ENCODE measurements around the gene PTBP3.
"Not testable (repeated sequence)": the region's sequence is repeated elsewhere in the genome, so short reads cannot be mapped to it uniquely, and the experiment has no call there.

The PTBP3 gene

DNA sequence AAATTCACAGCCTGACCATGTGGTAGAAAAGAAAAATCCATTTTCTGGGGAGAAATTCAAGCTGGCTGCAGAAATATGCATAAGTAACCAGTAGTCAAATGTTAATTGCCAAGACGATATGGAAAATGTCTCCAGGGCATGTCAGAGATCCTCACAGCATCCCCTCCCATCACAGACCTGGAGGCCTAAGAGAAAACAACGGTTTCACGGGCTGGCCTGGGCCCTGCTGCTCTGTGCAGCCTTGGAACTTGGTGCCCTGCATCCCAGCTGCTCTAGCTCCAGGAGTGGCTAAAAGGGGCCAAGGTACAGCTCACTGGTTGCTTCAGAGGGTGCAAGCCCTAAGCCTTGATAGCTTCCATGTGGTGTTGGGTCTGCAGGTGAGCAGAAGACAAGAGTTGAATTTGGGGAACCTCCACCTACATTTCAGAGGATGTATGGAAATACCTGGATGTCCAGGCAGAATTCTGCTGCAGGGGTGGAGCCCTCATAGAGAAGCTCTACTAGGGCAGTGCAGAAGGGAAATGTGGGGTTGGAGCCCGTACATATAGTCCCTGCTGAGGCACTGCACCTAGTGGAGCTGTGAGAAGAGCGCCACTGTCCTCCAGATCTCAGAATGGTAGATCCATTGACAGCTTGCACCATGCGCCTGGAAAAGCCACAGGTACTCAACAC is 49.7 kb downstream of the PTBP3 start:
- TF ChIP-seq, protein P1, sequence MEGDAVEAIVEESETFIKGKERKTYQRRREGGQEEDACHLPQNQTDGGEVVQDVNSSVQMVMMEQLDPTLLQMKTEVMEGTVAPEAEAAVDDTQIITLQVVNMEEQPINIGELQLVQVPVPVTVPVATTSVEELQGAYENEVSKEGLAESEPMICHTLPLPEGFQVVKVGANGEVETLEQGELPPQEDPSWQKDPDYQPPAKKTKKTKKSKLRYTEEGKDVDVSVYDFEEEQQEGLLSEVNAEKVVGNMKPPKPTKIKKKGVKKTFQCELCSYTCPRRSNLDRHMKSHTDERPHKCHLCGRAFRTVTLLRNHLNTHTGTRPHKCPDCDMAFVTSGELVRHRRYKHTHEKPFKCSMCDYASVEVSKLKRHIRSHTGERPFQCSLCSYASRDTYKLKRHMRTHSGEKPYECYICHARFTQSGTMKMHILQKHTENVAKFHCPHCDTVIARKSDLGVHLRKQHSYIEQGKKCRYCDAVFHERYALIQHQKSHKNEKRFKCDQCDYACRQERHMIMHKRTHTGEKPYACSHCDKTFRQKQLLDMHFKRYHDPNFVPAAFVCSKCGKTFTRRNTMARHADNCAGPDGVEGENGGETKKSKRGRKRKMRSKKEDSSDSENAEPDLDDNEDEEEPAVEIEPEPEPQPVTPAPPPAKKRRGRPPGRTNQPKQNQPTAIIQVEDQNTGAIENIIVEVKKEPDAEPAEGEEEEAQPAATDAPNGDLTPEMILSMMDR (IDR thresholded peaks at IDR 0.05; ENCODE audit: control insufficient read depth, insufficient read depth, low read depth, low read length, missing control alignments) = no peak
- H3K4me3 ChIP-seq (ENCODE audit: control insufficient read depth, low read depth, low read length) = no peak overlapping the region
- DNase-seq (ENCODE audit: low read depth) = no peak

DNA sequence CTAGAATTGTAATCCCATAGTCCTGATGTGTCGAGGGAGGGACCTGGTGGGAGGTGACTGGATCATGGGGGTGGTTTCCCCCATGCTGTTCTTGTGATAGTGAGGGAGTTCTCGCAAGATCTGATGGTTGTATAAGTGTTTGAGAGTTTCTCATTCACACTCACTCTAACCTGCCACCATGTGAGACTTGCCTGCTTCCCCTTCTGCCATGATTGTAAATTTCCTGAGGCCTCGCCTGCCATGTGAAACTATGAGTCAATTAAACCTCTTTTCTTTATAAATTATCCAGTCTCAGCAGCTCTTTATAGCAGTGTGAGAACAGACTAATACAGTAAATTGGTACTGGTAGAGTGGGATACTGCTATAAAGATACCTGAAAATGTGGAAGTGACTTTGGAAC is 50.6 kb downstream of the PTBP3 start:
- DNase-seq (ENCODE audit: low read depth); H3K4me3 ChIP-seq (ENCODE audit: control insufficient read depth, low read depth, low read length): not testable (repeated sequence)

DNA sequence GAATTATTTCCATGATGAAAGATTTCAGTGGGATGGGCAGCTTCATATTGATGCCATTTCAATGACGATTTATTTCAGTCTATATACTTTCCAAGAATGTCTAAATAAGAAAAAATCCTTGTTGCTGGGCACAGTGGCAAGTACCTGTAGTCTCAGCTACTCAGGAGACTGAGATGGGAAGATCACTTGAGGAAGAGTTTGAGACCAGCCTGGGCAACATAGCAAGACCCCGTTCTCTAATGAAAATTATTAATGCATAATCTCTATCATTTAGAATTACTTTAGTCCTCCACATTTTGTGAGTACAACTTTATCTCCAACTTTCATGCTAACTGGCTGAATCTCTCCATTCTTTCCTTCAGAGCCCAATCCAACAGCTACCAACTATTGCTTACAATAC is 52.5 kb downstream of the PTBP3 start:
- no peak for DNase-seq (ENCODE audit: low read depth)
- H3K4me3 ChIP-seq (ENCODE audit: control insufficient read depth, low read depth, low read length) = no peak overlapping the region
- TF ChIP-seq, protein P1 (IDR thresholded peaks at IDR 0.05; ENCODE audit: control insufficient read depth, insufficient read depth, low read depth, low read length, missing control alignments) = no peak

DNA sequence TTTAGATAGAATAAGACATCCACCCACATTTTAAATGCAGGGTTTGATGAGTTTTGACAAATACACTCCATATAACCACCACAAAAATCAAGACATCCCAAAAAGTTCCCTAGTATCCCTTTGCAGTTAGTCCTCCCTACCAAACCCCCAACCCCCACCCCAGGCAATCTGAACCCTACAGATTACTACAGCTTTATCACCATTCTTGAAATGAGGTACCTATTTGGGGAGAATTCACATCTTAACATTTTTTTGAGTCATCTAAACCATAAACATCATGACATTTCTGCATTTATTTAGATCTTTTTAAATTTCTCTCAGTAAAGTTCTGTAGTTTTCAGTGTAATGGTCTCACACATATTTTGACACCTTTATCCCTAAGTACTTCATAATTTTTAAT is 53.9 kb downstream of the PTBP3 start:
- TF ChIP-seq, protein P1 (IDR thresholded peaks at IDR 0.05; ENCODE audit: control insufficient read depth, insufficient read depth, low read depth, low read length, missing control alignments) = no peak
- no peak overlapping the region for H3K4me3 ChIP-seq (ENCODE audit: control insufficient read depth, low read depth, low read length)
- DNase-seq (ENCODE audit: low read depth) = no peak

DNA sequence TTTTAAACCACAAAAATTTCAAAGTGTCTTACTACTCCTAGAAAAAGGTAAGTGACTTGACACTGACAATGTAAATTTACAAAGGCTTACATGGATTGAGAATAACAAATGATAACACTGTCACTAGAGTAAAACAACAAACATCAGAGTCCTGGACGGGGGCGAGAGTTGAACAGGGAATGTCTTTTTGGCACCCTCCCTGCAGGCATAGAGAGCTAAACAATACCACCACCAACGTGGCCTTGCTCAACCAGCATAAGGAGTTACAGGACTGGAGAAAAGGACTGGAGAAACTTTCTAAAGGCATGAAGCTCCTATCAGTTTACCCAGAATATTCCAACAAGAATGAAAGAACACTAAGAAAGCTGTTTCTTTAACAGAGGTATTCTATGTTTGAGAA is 55.3 kb downstream of the PTBP3 start:
- no peak for DNase-seq (ENCODE audit: low read depth)
- TF ChIP-seq, protein P1 (IDR thresholded peaks at IDR 0.05; ENCODE audit: control insufficient read depth, insufficient read depth, low read depth, low read length, missing control alignments) = no peak

DNA sequence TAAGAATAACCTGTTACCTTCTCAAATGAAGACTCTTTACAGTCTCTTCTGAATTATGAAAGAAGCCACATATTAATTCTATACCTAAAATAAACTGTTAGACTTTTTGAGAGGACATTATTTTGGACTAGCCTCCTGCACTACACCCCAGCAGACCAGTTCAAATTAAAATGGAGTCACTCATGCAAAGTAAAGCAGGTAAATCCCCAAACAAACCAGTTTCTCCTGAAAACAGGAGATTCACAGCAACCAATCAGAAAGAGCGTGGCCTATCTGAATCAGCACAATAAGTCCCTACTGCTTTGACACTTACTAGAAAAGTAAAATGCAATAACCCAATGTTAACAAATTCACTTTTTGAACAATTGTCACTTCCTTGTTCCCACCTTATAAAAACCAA is 58.8 kb downstream of the PTBP3 start:
- DNase-seq (ENCODE audit: low read depth) = no peak
- no peak overlapping the region for H3K4me3 ChIP-seq (ENCODE audit: control insufficient read depth, low read depth, low read length)
- TF ChIP-seq, protein P1 (IDR thresholded peaks at IDR 0.05; ENCODE audit: control insufficient read depth, insufficient read depth, low read depth, low read length, missing control alignments) = no peak

More for the DNA sequence above, 55.3 kb downstream of the PTBP3 start:
- H3K4me3 ChIP-seq (ENCODE audit: control insufficient read depth, low read depth, low read length) = no peak overlapping the region

DNA sequence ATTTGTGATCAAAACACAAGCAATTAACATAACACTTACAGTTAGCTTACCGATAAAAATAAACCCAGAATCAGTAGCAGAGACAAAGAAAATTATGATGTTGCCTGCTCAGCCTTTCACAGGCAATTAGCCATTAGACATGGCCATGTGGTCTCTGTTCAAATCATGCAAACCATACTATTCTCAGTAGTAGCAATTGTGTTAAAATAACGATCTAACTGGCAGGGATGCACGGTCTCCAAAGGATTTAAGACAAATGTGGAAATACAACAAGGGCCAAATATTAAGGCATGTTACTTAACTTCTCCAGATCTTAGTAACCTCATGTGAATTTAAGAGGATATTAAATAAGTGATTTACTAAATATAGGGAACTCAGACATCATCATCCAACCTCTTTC is 59.5 kb downstream of the PTBP3 start:
- H3K4me3 ChIP-seq (ENCODE audit: control insufficient read depth, low read depth, low read length) = no peak overlapping the region
- no peak for DNase-seq (ENCODE audit: low read depth)
- TF ChIP-seq, protein P1 (IDR thresholded peaks at IDR 0.05; ENCODE audit: control insufficient read depth, insufficient read depth, low read depth, low read length, missing control alignments) = no peak
